Ishikawa (cell line): Measurements from ENCODE around the gene ESRRA.

Source experiments
- CEBPB ChIP-seq: IDR thresholded peaks from 2 replicates; pipeline ENCODE4 v1.6.1; 2012
- CREB1 ChIP-seq: IDR thresholded peaks from 2 replicates; pipeline ENCODE4 v1.6.1; 2012; ENCODE audit warnings: low read depth
- EGR1 ChIP-seq: IDR thresholded peaks from 2 replicates; pipeline ENCODE4 v1.6.1; 2012
- EP300 ChIP-seq: IDR thresholded peaks from 2 replicates; pipeline ENCODE4 v1.6.1; 2012; ENCODE audit warnings: borderline replicate concordance
- FOXM1 ChIP-seq: IDR thresholded peaks from 2 replicates; pipeline ENCODE4 v1.6.1; 2012; ENCODE audit warnings: low read depth, borderline replicate concordance
- NFIC ChIP-seq: IDR thresholded peaks from 2 replicates; pipeline ENCODE4 v1.6.1; 2012
- RAD21 ChIP-seq: IDR thresholded peaks from 2 replicates; pipeline ENCODE4 v1.6.1; 2012; ENCODE audit warnings: low read depth
- TAF1 ChIP-seq: IDR thresholded peaks from 2 replicates; pipeline ENCODE4 v1.6.1; 2012; ENCODE audit warnings: low read depth, mild to moderate bottlenecking
- TCF12 ChIP-seq: IDR thresholded peaks from 2 replicates; pipeline ENCODE4 v1.6.1; 2012; ENCODE audit warnings: low read depth
- TEAD4 ChIP-seq: IDR thresholded peaks from 2 replicates; pipeline ENCODE4 v1.6.1; 2012
- YY1 ChIP-seq: IDR thresholded peaks from 2 replicates; pipeline ENCODE4 v1.6.1; 2012; ENCODE audit warnings: low read depth
- ZBTB7A ChIP-seq: IDR thresholded peaks from 2 replicates; pipeline ENCODE4 v1.6.1; 2012; ENCODE audit warnings: low read depth
- TF ChIP-seq, protein P1 (sequence below): IDR thresholded peaks from 2 replicates; pipeline ENCODE4 v1.6.1; 2012
- TF ChIP-seq, protein P2 (sequence below): IDR thresholded peaks from 2 replicates; pipeline ENCODE4 v1.6.1; 2012
- TF ChIP-seq, protein P3 (sequence below): IDR thresholded peaks from 2 replicates; pipeline ENCODE4 v1.6.1; 2012; ENCODE audit warnings: low read depth, mild to moderate bottlenecking

The ESRRA gene

DNA sequence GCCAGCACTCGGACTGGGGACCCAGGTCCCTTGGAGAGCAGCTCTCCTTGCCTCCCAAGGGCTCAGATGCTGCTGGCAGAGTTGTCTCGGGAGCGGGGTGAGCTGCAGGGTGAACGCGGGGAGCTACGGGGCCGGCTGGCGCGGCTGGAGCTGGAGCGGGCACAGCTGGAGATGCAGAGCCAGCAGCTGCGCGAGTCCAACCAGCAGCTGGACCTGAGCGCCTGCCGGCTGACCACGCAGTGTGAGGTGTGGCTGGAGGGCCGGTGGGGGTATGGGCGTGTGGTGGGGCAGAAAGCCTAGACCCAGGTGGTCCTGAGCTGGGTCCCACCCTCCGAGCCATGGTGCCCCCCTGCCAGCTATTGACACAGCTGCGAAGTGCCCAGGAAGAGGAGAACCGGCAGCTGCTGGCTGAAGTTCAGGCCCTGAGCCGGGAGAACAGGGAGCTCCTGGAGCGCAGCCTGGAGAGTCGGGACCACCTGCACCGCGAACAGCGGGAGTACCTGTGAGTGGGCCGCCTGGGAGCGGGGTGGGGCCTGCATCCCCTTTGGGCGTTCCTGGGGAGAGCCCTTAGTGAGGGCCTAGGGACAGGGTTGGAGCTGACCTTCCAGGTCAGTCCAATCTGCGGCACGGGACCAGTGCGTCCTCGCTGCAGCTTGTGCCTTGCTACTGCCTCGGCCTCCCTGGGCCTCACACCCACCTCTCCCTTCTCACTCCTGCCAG is 47.8 kb downstream of the ESRRA start:
- TF ChIP-seq, protein P1, sequence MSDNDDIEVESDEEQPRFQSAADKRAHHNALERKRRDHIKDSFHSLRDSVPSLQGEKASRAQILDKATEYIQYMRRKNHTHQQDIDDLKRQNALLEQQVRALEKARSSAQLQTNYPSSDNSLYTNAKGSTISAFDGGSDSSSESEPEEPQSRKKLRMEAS, result no peak
- TF ChIP-seq RAD21 (no peak), NFIC (no peak), YY1 (no peak), CREB1 (no peak), TAF1 (no peak), EGR1 (no peak)
- TF ChIP-seq, protein P2, sequence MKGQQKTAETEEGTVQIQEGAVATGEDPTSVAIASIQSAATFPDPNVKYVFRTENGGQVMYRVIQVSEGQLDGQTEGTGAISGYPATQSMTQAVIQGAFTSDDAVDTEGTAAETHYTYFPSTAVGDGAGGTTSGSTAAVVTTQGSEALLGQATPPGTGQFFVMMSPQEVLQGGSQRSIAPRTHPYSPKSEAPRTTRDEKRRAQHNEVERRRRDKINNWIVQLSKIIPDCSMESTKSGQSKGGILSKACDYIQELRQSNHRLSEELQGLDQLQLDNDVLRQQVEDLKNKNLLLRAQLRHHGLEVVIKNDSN, result no peak
- TF ChIP-seq, protein P3, sequence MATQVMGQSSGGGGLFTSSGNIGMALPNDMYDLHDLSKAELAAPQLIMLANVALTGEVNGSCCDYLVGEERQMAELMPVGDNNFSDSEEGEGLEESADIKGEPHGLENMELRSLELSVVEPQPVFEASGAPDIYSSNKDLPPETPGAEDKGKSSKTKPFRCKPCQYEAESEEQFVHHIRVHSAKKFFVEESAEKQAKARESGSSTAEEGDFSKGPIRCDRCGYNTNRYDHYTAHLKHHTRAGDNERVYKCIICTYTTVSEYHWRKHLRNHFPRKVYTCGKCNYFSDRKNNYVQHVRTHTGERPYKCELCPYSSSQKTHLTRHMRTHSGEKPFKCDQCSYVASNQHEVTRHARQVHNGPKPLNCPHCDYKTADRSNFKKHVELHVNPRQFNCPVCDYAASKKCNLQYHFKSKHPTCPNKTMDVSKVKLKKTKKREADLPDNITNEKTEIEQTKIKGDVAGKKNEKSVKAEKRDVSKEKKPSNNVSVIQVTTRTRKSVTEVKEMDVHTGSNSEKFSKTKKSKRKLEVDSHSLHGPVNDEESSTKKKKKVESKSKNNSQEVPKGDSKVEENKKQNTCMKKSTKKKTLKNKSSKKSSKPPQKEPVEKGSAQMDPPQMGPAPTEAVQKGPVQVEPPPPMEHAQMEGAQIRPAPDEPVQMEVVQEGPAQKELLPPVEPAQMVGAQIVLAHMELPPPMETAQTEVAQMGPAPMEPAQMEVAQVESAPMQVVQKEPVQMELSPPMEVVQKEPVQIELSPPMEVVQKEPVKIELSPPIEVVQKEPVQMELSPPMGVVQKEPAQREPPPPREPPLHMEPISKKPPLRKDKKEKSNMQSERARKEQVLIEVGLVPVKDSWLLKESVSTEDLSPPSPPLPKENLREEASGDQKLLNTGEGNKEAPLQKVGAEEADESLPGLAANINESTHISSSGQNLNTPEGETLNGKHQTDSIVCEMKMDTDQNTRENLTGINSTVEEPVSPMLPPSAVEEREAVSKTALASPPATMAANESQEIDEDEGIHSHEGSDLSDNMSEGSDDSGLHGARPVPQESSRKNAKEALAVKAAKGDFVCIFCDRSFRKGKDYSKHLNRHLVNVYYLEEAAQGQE, result no peak

DNA sequence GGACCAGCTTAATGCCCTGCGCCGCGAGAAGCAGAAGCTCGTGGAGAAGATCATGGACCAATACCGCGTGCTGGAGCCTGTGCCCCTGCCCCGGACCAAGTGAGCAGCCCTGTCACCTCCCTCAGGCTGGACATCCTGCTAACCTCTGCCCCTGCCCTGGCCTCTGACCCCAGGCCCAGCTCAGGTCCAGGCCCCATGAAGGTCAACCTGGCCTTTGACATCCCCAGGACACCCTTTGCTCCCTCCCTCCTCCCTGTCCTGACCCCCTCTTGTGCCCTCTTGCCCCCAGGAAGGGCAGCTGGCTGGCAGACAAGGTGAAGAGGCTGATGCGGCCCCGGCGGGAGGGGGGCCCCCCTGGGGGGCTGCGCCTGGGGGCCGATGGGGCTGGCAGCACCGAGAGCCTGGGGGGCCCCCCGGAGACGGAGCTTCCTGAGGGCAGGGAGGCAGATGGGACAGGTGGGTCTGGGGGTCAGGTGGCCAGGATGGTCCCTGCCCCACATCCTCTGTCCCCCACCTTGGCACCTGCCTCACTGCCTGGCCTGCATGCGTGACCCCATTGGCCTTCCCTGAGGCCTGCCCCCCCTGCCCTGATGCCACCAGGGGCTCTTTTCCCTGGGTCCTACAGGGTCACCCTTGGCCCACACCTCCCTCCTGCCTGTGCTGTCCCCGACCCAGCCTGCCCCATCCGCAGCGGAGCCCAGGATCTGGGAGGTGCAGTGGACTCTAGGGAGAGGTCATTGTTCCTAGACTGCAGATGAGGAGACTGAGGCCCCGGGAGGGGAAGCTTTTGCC is 48.6 kb downstream of the ESRRA start:
- TF ChIP-seq EGR1 (no peak), EP300 (no peak), FOXM1 (no peak), ZBTB7A (no peak), RAD21 (no peak), TCF12 (no peak), CEBPB (no peak), NFIC (no peak), TEAD4 (no peak)
- TF ChIP-seq, protein P3, result no peak
- TF ChIP-seq, protein P2, result no peak

DNA sequence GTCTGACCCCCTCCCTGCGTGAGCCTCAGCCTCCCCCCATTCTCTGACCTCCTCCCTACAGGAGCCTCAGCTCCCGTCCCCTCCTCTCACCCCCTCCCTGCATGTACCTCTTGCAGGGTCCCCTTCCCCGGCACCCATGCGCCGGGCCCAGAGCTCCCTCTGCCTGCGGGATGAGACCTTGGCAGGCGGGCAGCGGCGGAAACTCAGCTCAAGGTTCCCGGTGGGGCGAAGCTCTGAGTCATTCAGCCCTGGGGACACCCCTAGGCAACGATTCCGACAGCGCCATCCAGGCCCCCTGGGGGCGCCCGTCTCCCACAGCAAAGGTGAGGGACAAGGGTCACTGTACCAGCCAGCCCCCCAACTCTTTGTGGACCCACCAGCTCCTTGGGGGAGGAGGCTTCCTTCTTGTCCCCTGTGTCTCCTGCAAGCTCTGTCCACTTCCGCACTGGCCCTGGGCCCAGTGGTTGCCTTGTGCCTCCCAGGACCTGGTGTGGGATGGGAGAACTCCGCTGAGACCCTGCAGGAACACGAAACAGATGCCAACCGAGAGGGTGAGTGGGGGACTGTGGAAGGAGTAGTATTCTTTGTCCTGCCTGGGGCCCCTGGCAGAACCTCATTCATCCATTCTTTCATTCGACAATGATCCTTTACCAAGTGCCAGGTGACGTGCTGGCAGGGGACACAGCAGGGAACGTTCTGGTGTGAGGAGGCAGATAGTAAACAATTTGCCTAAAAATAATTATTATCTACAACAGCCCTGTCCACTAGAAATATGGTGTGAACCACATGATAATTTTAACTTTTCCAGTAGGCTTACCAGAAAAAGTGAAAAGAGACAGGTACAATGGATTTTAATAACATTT is 50.0 kb downstream of the ESRRA start:
- TF ChIP-seq TEAD4, result no peak
- no peak for TF ChIP-seq FOXM1
- TF ChIP-seq RAD21, result peak; percentile 88
- TF ChIP-seq TAF1, result no peak
- no peak for TF ChIP-seq EGR1
- no peak; the same call in 1 of the 2 replicates for TF ChIP-seq TCF12
- TF ChIP-seq EP300, result no peak
- TF ChIP-seq, protein P1, result 0 out of 2 replicates have a peak, but pooled peaks have one; percentile 41
- TF ChIP-seq, protein P2, result no peak
- TF ChIP-seq YY1, result no peak
- peak; percentile 91 for TF ChIP-seq ZBTB7A
- TF ChIP-seq CREB1, result no peak
- TF ChIP-seq NFIC, result no peak
- no peak for TF ChIP-seq CEBPB
- TF ChIP-seq, protein P3, result no peak
